IMR-90 (cell line): Measurements from ENCODE around the gene PLCB2. TPM values are rescaled to one million over a fixed set of nuclear protein-coding genes. Genes with fewer than 3 reads are reported as not detected.

Experiments
- ATAC-seq: fragments of 200-7000 bp; cut with Tn5 transposase; 2 replicates; pipeline ENCODE4 v1.9.1; 2020; ENCODE audit warnings: low read depth, mild to moderate bottlenecking, moderate library complexity
- BruUV-seq: library from RNA; stranded (reverse); fragments of 400-500 nt; replicated peaks from 2 replicates; lab custom pipeline; 2021; lab: Mats Ljungman, UMichigan
- CTCF ChIA-PET: fragments of 300-600 bp; formaldehyde crosslinking; extraction: SDS; loops from one replicate; lab custom pipeline; 2021; ENCODE audit warnings: antibody characterized with exemption; lab: Yijun Ruan, JAX
- POLR2A ChIA-PET: fragments of 300-600 bp; sonication (Branson Sonifier 250); formaldehyde crosslinking; loops from one replicate; lab custom pipeline; 2022; ENCODE audit warnings: antibody characterized with exemption; ENCODE audit not compliant: unreplicated experiment; lab: Charles Lee
- DNase-seq: peaks from one replicate; pipeline ENCODE4 v3.0.0; 2013
- H2AFZ ChIP-seq: replicated peaks from 2 replicates; pipeline ENCODE3; 2013; ENCODE audit warnings: low read length, mild to moderate bottlenecking; ENCODE audit not compliant: poor library complexity
- H2AK5ac ChIP-seq: 2 replicates; pipeline ENCODE4 v1.6.1; 2013; ENCODE audit warnings: low read depth, low read length, inconsistent platforms
- H2AK9ac ChIP-seq: replicated peaks from 2 replicates; pipeline ENCODE3; 2013; ENCODE audit warnings: mild to moderate bottlenecking, low read depth, low read length, moderate library complexity; ENCODE audit not compliant: poor library complexity
- H2BK120ac ChIP-seq: 2 replicates; pipeline ENCODE4 v1.6.1; 2013; ENCODE audit warnings: low read depth, low read length, inconsistent platforms
- H2BK15ac ChIP-seq: 3 replicates; pipeline ENCODE4 v1.6.1; 2013; ENCODE audit warnings: low read depth, low read length, inconsistent platforms
- H2BK20ac ChIP-seq: 2 replicates; pipeline ENCODE4 v1.6.1; 2013; ENCODE audit warnings: low read depth, mild to moderate bottlenecking, inconsistent platforms, low read length, moderate library complexity
- H2BK5ac ChIP-seq: 2 replicates; pipeline ENCODE4 v1.6.1; 2013; ENCODE audit warnings: mild to moderate bottlenecking, low read depth, low read length, inconsistent platforms; ENCODE audit not compliant: poor library complexity, severe bottlenecking
- H3K14ac ChIP-seq: replicated peaks from 2 replicates; pipeline ENCODE4 v1.6.1; 2013; ENCODE audit warnings: low read depth, low read length, inconsistent platforms
- H3K18ac ChIP-seq: 2 replicates; pipeline ENCODE4 v1.6.1; 2013; ENCODE audit warnings: low read depth, low read length, control low read depth
- H3K23ac ChIP-seq: 2 replicates; pipeline ENCODE4 v1.6.1; 2013; ENCODE audit warnings: low read depth, low read length, inconsistent platforms
- H3K27ac ChIP-seq: 2 replicates; pipeline ENCODE4 v1.5.1; 2013; ENCODE audit warnings: mild to moderate bottlenecking, control low read depth, low read length; ENCODE audit not compliant: insufficient read depth
- H3K27me3 ChIP-seq: 2 replicates; pipeline ENCODE4 v1.6.1; 2013; ENCODE audit warnings: low read length; ENCODE audit not compliant: control insufficient read depth, insufficient read depth
- H3K36me3 ChIP-seq: 2 replicates; pipeline ENCODE4 v1.6.1; 2013; ENCODE audit warnings: low read length, mixed read lengths; ENCODE audit not compliant: control insufficient read depth, insufficient read depth
- H3K4ac ChIP-seq: 2 replicates; pipeline ENCODE4 v1.6.1; 2013; ENCODE audit warnings: low read depth, low read length, inconsistent platforms
- H3K4me1 ChIP-seq: 2 replicates; pipeline ENCODE4 v1.6.1; 2013; ENCODE audit warnings: low read length, mixed read lengths; ENCODE audit not compliant: control insufficient read depth, insufficient read depth
- H3K4me2 ChIP-seq: 2 replicates; pipeline ENCODE4 v1.6.1; 2013; ENCODE audit warnings: low read depth, mild to moderate bottlenecking, control low read depth, low read length, moderate library complexity
- H3K4me3 ChIP-seq: 2 replicates; pipeline ENCODE4 v1.5.1; 2013; ENCODE audit warnings: low read depth, mild to moderate bottlenecking, control low read depth, low read length, moderate library complexity; ENCODE audit not compliant: insufficient read depth
- H3K56ac ChIP-seq: 2 replicates; pipeline ENCODE4 v1.6.1; 2013; ENCODE audit warnings: low read length, inconsistent platforms; ENCODE audit not compliant: insufficient read depth; ENCODE audit errors: extremely low read depth
- H3K79me1 ChIP-seq, 2 experiments: 2 replicates each; pipeline ENCODE4 v1.6.1; 2013; ENCODE audit warnings: low read length in 2 of 2, inconsistent platforms in 1 of 2, low read depth in 1 of 2
- H3K9ac ChIP-seq: 2 replicates; pipeline ENCODE4 v1.6.1; 2013; ENCODE audit warnings: low read depth, low read length, control low read depth
- H3K9me1 ChIP-seq: 2 replicates; pipeline ENCODE4 v1.6.1; 2013; ENCODE audit warnings: low read length, inconsistent platforms; ENCODE audit not compliant: insufficient read depth
- H3K9me3 ChIP-seq: 2 replicates; pipeline ENCODE4 v1.6.1; 2013; ENCODE audit warnings: low read length; ENCODE audit not compliant: control insufficient read depth, insufficient read depth
- H4K20me1 ChIP-seq: 2 replicates; pipeline ENCODE4 v1.6.1; 2013; ENCODE audit warnings: low read length, inconsistent platforms; ENCODE audit not compliant: insufficient read depth
- H4K5ac ChIP-seq: 2 replicates; pipeline ENCODE4 v1.6.1; 2013; ENCODE audit warnings: mild to moderate bottlenecking, low read depth, low read length, control low read depth
- H4K8ac ChIP-seq, 2 experiments: 2 replicates each; pipeline ENCODE4 v1.6.1; 2013; ENCODE audit warnings: low read depth in 2 of 2, low read length in 2 of 2, control low read depth in 1 of 2, inconsistent platforms in 1 of 2
- H4K91ac ChIP-seq: 2 replicates; pipeline ENCODE4 v1.6.1; 2013; ENCODE audit warnings: low read depth, low read length, inconsistent platforms; ENCODE audit not compliant: insufficient read depth
- BHLHE40 ChIP-seq: fragments of 150-350 bp; IDR thresholded peaks from 2 replicates; pipeline ENCODE4 v1.6.1; 2016; ENCODE audit warnings: mild to moderate bottlenecking, low read depth, low read length
- CEBPB ChIP-seq: IDR thresholded peaks from 2 replicates; pipeline ENCODE4 v1.6.1; 2012; ENCODE audit warnings: low read depth, low read length, improper control_type of control experiment
- CHD1 ChIP-seq: IDR thresholded peaks from 2 replicates; pipeline ENCODE4 v1.6.1; 2012; ENCODE audit warnings: low read depth, low read length, improper control_type of control experiment
- CTCF ChIP-seq: conservative IDR thresholded peaks from 2 replicates; pipeline ENCODE4 v1.5.1; 2012; ENCODE audit warnings: mild to moderate bottlenecking, low read depth, low read length, improper control_type of control experiment
- ELK1 ChIP-seq: fragments of 150-350 bp; IDR thresholded peaks from 2 replicates; pipeline ENCODE4 v1.6.1; 2016; ENCODE audit warnings: low read depth, mild to moderate bottlenecking, low read length, moderate library complexity, borderline replicate concordance
- MAZ ChIP-seq: IDR thresholded peaks from 2 replicates; pipeline ENCODE4 v1.6.1; 2012; ENCODE audit warnings: low read depth, mild to moderate bottlenecking, low read length, improper control_type of control experiment, moderate library complexity, borderline replicate concordance
- POLR2A ChIP-seq: IDR thresholded peaks from 2 replicates; pipeline ENCODE4 v1.6.1; 2012; ENCODE audit warnings: mild to moderate bottlenecking, low read depth, low read length
- RAD21 ChIP-seq: IDR thresholded peaks from 2 replicates; pipeline ENCODE4 v1.6.1; 2012; ENCODE audit warnings: low read length, improper control_type of control experiment
- RCOR1 ChIP-seq: IDR thresholded peaks from 2 replicates; pipeline ENCODE4 v1.6.1; 2012; ENCODE audit warnings: mild to moderate bottlenecking, low read length, improper control_type of control experiment; ENCODE audit not compliant: insufficient replicate concordance
- RFX5 ChIP-seq: IDR thresholded peaks from 2 replicates; pipeline ENCODE4 v1.8.0; 2012; ENCODE audit warnings: low read depth, mild to moderate bottlenecking, low read length, moderate library complexity
- SMC3 ChIP-seq: fragments of 150-350 bp; IDR thresholded peaks from 2 replicates; pipeline ENCODE4 v1.6.1; 2016; ENCODE audit warnings: low read depth, mild to moderate bottlenecking, antibody characterized with exemption, low read length, moderate library complexity
- USF2 ChIP-seq: fragments of 150-350 bp; IDR thresholded peaks from 2 replicates; pipeline ENCODE4 v1.6.1; 2017; ENCODE audit warnings: mild to moderate bottlenecking, antibody characterized with exemption, low read length, low read depth
- WGBS, 2 experiments: methylation state at CpG; one replicate each; pipeline versions ENCODE4 v1.1.5 to v1.1.7; 2013; ENCODE audit warnings: missing lambda C conversion rate in 2 of 2; ENCODE audit not compliant: insufficient read length in 1 of 2; ENCODE audit errors: extremely low coverage in 2 of 2; 5-methylcytosine and 5-hydroxymethylcytosine counted together
- dilution Hi-C: fragments of 300-500 bp; cut with HindIII; formaldehyde crosslinking; loops from one replicate; pipeline ENCODE4 v1.14.3; 2018; ENCODE audit warnings: low sequenced_read_pairs; ENCODE audit not compliant: unreplicated experiment
- in situ Hi-C: fragments of 300-500 bp; cut with MboI; formaldehyde crosslinking; loops from 3 replicates; pipeline ENCODE4 v1.14.3; 2019; ENCODE audit warnings: low sequenced_read_pairs, inconsistent platforms, mixed read lengths
- intact Hi-C: fragments of 100-400 bp; cut with micrococcal nuclease; formaldehyde crosslinking; loops from 2 replicates; pipeline ENCODE4 v1.10.0; 2022
- polyA plus RNA-seq, 3 experiments: library from polyadenylated mRNA; depleted of rRNA; stranded (reverse); fragments of >200 nt; gene quantifications; 2 replicates each; pipeline ENCODE4 v1.2.3, GENCODE V29; 2012; ENCODE audit warnings: low replicate concordance in 1 of 3
- total RNA-seq: library from RNA; depleted of rRNA; stranded (reverse); fragments of >200 nt; gene quantifications from 2 replicates; pipeline ENCODE4 v1.2.3, GENCODE V29; 2012

Gene PLCB2
- total and polyA plus RNA-seq, 2 of the 4 experiments (the other 2 are of a cell fraction), result 0.18 to 1.4 TPM

- H2BK5ac ChIP-seq, result peak overlapping the region; percentile 97
- no peaks in the 10 kb centered on the region for H3K9me3 ChIP-seq
- H3K4me2 ChIP-seq, result peak overlapping the region; percentile 81
- H2AK9ac ChIP-seq, result peak overlapping the region; percentile 100
- peak overlapping the region; percentile 97 for H3K27ac ChIP-seq
- peak; percentile 8; the same call in 1 of the 2 replicates for ATAC-seq
- H3K36me3 ChIP-seq, result peaks cover 19% of the 10 kb centered on the region
- H3K4ac ChIP-seq, result peak overlapping the region; percentile 100
- in situ Hi-C loops (no loop called here), dilution Hi-C loops (no loop called here), intact Hi-C loops (no loop called here)
- peaks cover 21% of the 10 kb centered on the region for H3K9me1 ChIP-seq
- H4K5ac ChIP-seq, result peak overlapping the region; percentile 94
- H3K56ac ChIP-seq, result peak overlapping the region; percentile 85
- no CpG with 5 or more reads among the region's 11 CpGs for WGBS, 2 experiments
- ChIA-PET POLR2A (interaction anchor here (1.5 to 3.3 kb wide), 2 partner anchors 10 to 15 kb away, joined by 3 to 20 read pairs; no protein-coding TSS in a partner anchor), CTCF (interaction anchor here (0.6 to 2.6 kb wide), 6 partner anchors 11 to 242 kb away, joined by 3 to 18 read pairs (median 5); partner anchors contain the start of genes INAFM2 and KNSTRN)
- H2AK5ac ChIP-seq, result peak overlapping the region; percentile 99
- peak overlapping the region; percentile 84 for H3K9ac ChIP-seq
- peak overlapping the region; percentile 93 for H3K18ac ChIP-seq
- H2BK15ac ChIP-seq, result peak overlapping the region; percentile 98; the same call in 2 of the 3 replicates
- H3K79me1 ChIP-seq, result peaks cover 27 to 61% of the 10 kb centered on the region in 2 experiments; a peak in 3 of 4 replicates
- peak overlapping the region; percentile 69 for H2AFZ ChIP-seq
- H4K8ac ChIP-seq, result peak overlapping the region; percentile 97 to 98
- peak overlapping the region; percentile 100 for H4K91ac ChIP-seq
- H3K23ac ChIP-seq, result peak overlapping the region; percentile 96
- peak overlapping the region; percentile 98 for H2BK120ac ChIP-seq
- H3K4me3 ChIP-seq, result no peak overlapping the region
- no TSS peak for BruUV-seq
- peaks cover 3% of the 10 kb centered on the region; the same call in 1 of the 2 replicates for H4K20me1 ChIP-seq
- TF ChIP-seq RCOR1, result no peak
- no peak for TF ChIP-seq USF2
- peak; percentile 21; the same call in 1 of the 2 replicates for TF ChIP-seq SMC3
- TF ChIP-seq RFX5, result no peak
- no peak for TF ChIP-seq POLR2A
- no peak for TF ChIP-seq ELK1
- no peak for TF ChIP-seq CHD1
- no peak for TF ChIP-seq CEBPB
- TF ChIP-seq MAZ, result peak; percentile 66; the same call in 1 of the 2 replicates
- TF ChIP-seq BHLHE40, result no peak
- peak; percentile 69 for TF ChIP-seq CTCF
- TF ChIP-seq RAD21, result peak; percentile 76
- H3K27me3 ChIP-seq, result no peaks in the 10 kb centered on the region
- H3K14ac ChIP-seq, result peak overlapping the region; percentile 98
- DNase-seq, result peak; percentile 60
- H2BK20ac ChIP-seq, result peak overlapping the region; percentile 98
- peaks cover 36% of the 10 kb centered on the region for H3K4me1 ChIP-seq
These were observed 30.4 kb upstream of the PLCB2 start for GRCh38 chr15:40338041-40338657.
